Measurements from ENCODE around the gene HHATL.

The HHATL gene

GRCh38 chr3:42652611-42653302, 49.8 kb downstream of the HHATL start:
- DNase-seq (ENCODE audit: low read depth): no peak

- no peak for DNase-seq (ENCODE audit: low read depth)
Observed at GRCh38 chr3:42652251-42652610, 50.4 kb downstream of the HHATL start.

GRCh38 chr3:42651248-42652091, 51.1 kb downstream of the HHATL start:
- DNase-seq (ENCODE audit: low read depth): no peak

- no peak for DNase-seq (ENCODE audit: low read depth)
Observed at GRCh38 chr3:42649783-42650182, 52.8 kb downstream of the HHATL start.

GRCh38 chr3:42649006-42649405, 53.6 kb downstream of the HHATL start:
- no peak for DNase-seq (ENCODE audit: low read depth)

GRCh38 chr3:42647821-42648459, 54.7 kb downstream of the HHATL start:
- DNase-seq (ENCODE audit: low read depth): no peak

Data from stimulated activated CD8-positive, alpha-beta memory T cell treated with anti-CD3 and anti-CD28 coated beads, Interleukin-12 subunit alpha, Interleukin-12 subunit beta, amount 100 ng/mL, for 1 hour (primary cell).